Uterus (tissue), 4 donors: Measurements from ENCODE around the gene GIPC3. TPM values are rescaled to one million over a fixed set of nuclear protein-coding genes. Genes with fewer than 3 reads are reported as not detected.

ENCODE experiments used
- DNase-seq, 2 donors: peaks; one replicate each; pipeline ENCODE4 v3.0.0-alpha.2; 2019 to 2020
- H3K27ac ChIP-seq, 2 donors: fragments of 200-600 bp; sonication (generic); 1 replicate in 1 of 2; 2 replicates in 1 of 2; pipeline ENCODE4 v1.5.1; 2016 to 2018
- H3K27me3 ChIP-seq, 2 donors: fragments of 200-600 bp; sonication (generic); one replicate each; pipeline ENCODE4 v1.5.1; 2018 to 2019; ENCODE audit warnings: control low read depth in 1 of 2
- H3K36me3 ChIP-seq, 2 donors: fragments of 200-600 bp; sonication (generic); one replicate each; pipeline ENCODE4 v1.5.1; 2019; ENCODE audit warnings: control low read depth in 1 of 2
- H3K4me1 ChIP-seq, 2 donors: fragments of 200-600 bp; sonication (generic); one replicate each; pipeline ENCODE4 v1.5.1; 2018 to 2019; ENCODE audit warnings: control low read depth in 1 of 2
- H3K4me3 ChIP-seq, 2 donors: fragments of 200-600 bp; sonication (generic); 1 replicate in 1 of 2; 2 replicates in 1 of 2; pipeline ENCODE4 v1.5.1; 2018 to 2019; ENCODE audit warnings: mild to moderate bottlenecking in 1 of 2
- H3K9me3 ChIP-seq, 2 donors: fragments of 200-600 bp; sonication (generic); one replicate each; pipeline ENCODE4 v1.5.1; 2019; ENCODE audit warnings: control low read depth in 1 of 2
- POLR2A ChIP-seq, 2 donors: fragments of 450-650 bp; IDR thresholded peaks; one replicate each; pipeline ENCODE4 v1.6.1; 2016; ENCODE audit warnings: antibody characterized with exemption in 2 of 2, mild to moderate bottlenecking in 1 of 2, moderate library complexity in 1 of 2
- intact Hi-C: fragments of 100-400 bp; cut with DNase I; formaldehyde crosslinking; loops from one replicate; pipeline ENCODE4 v1.15.1; 2023; ENCODE audit warnings: low total_unique reads
- total RNA-seq, 4 donors: library from RNA; depleted of rRNA in 3 of 4; stranded (reverse); fragments of >200 nt in 3 of 4; gene quantifications; one replicate each; pipeline versions ENCODE4 v1.1.0 to v1.2.4, GENCODE V29; 2014 to 2023
- TF ChIP-seq, protein P1 (sequence below), 4 experiments: fragments of 200-600 bp in 2 of 4; fragments of 450-650 bp in 2 of 4; sonication (generic) in 2 of 4; IDR thresholded peaks; one replicate each; pipeline ENCODE4 v1.5.1; 2016 to 2019; ENCODE audit warnings: antibody characterized with exemption in 4 of 4, mild to moderate bottlenecking in 2 of 4, moderate library complexity in 1 of 4
- donor health status: DM: yes; HTN: yes; CAD: no.

Gene GIPC3
- total RNA-seq, 4 donors from 2014 or later: 0.07 to 4.0 TPM; not detected in 2

DNA sequence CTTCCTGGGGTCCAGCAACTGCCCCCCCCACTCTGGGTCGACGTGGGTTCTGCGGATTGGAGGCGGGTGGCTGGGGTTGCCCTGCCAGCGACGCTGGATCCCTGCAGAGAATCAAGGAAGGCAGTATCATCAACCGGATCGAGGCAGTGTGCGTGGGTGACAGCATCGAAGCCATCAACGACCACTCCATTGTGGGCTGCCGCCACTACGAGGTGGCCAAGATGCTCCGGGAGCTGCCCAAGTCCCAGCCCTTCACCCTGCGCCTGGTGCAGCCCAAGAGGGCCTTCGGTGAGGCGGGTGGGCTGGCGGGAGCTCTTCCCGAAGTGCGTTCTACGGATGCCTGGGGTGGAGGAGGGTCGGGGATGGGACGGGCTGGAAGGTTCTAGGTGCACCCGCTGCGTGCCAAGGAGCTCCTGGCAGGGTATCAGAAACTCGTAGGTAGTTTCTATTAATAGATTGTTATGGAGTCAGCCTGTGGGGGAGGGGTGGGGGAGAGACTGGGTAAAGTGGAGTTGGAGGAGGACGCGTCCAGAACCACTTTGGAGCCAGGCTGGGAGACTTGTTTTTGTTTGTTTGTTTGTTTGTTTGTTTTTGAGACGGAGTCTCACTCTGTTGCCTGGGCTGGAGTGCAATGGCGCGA lies 1.5 kb downstream of the GIPC3 start:
- Histone ChIP-seq H3K27me3 (peaks cover 0 to 3% of the 10 kb centered on the region in 2 donors), H3K36me3 (no peaks in the 10 kb centered on the region), H3K9me3 (no peaks in the 10 kb centered on the region), H3K4me1 (no peaks in the 10 kb centered on the region), H3K27ac (no peak overlapping the region), H3K4me3 (no peak overlapping the region)
- TF ChIP-seq, protein P1, sequence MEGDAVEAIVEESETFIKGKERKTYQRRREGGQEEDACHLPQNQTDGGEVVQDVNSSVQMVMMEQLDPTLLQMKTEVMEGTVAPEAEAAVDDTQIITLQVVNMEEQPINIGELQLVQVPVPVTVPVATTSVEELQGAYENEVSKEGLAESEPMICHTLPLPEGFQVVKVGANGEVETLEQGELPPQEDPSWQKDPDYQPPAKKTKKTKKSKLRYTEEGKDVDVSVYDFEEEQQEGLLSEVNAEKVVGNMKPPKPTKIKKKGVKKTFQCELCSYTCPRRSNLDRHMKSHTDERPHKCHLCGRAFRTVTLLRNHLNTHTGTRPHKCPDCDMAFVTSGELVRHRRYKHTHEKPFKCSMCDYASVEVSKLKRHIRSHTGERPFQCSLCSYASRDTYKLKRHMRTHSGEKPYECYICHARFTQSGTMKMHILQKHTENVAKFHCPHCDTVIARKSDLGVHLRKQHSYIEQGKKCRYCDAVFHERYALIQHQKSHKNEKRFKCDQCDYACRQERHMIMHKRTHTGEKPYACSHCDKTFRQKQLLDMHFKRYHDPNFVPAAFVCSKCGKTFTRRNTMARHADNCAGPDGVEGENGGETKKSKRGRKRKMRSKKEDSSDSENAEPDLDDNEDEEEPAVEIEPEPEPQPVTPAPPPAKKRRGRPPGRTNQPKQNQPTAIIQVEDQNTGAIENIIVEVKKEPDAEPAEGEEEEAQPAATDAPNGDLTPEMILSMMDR (IDR thresholded peaks at IDR 0.05): no peak
- no peak for DNase-seq
- intact Hi-C loops: no loop called here

DNA sequence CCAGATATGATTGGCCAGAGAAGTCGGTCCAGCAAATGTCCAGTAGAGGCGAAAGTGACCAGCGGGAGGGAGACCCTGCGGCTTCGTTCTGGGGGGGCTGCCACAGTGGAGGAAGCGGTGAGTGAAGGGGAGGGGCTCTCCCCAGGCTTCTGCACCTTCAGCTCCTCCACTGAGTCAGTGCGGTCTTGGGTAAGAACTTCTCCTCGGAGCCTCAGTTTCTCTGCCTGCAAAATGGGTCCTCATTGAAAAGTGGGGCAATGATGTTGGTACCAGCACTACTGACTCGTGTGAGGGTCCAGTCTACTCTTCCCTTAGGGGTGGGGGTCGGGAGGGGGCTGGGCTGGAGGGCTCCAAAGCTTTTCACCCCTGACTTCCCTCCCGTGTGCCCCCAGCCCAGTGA lies 4.2 kb downstream of the GIPC3 start:
- DNase-seq: no peak
- Histone ChIP-seq H3K4me1 (no peaks in the 10 kb centered on the region), H3K4me3 (no peak overlapping the region), H3K27me3 (peaks cover 0 to 3% of the 10 kb centered on the region in 2 donors), H3K36me3 (no peaks in the 10 kb centered on the region), H3K9me3 (no peaks in the 10 kb centered on the region), H3K27ac (no peak overlapping the region)
- intact Hi-C loops: no loop called here
- TF ChIP-seq, protein P1 (IDR thresholded peaks at IDR 0.05): no peak
- TF ChIP-seq POLR2A (IDR thresholded peaks at IDR 0.05): no peak

DNA sequence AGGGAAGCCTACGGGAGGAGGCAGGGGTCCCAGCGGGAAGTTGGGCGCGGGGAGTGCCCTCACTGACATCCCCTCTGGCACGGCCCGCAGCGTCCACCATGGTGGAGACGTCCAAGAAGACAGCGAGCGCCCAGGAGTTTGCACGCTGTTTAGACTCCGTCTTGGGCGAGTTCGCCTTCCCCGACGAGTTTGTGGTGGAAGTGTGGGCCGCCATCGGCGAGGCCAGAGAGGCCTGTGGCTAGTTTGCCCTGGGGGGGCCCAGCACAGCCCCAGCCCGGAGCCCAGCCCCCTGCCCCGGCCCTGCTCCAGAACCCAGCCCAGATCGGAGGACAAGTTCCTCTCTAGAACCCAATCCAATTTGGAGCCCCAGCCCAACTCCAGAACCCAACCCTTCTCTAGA lies 4.7 kb downstream of the GIPC3 start:
- Histone ChIP-seq H3K27me3 (peaks cover 0 to 3% of the 10 kb centered on the region in 2 donors), H3K4me1 (no peaks in the 10 kb centered on the region), H3K4me3 (no peak overlapping the region), H3K36me3 (no peaks in the 10 kb centered on the region), H3K27ac (no peak overlapping the region), H3K9me3 (no peaks in the 10 kb centered on the region)
- no peak for DNase-seq
- TF ChIP-seq POLR2A (IDR thresholded peaks at IDR 0.05): no peak
- TF ChIP-seq, protein P1 (IDR thresholded peaks at IDR 0.05): no peak
- intact Hi-C loops: no loop called here

DNA sequence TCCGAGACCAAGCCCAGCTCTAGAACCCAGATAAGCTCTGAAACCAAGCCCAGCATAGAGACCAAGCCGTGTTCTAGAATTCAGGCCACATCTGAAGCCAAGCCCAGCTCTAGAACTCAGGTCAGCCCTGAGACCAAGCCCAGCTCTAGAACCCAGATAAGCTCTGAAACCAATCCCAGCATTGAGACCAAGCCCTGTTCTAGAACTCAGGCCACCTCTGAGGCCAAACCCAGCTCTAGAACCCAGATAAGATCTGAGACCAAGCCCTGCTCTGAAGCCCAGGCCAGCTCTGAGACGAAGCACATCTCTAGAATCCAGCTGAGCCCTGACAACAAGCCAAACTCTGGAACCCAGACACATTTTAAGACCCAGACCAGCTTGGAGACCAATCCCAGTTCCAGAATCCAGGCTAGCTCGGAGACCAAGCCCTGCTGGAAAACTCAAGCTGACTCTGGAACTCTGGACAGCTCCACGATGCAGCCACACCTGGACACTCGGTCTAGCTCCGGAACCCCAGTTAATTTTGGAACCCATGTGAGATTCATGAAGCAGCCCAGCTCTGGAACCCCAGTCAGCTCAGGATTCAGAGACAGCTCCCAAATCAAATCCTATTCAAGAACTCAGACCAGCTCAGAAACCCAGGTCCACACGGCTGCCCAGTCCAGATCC lies 5.8 kb downstream of the GIPC3 start:
- no peak for TF ChIP-seq POLR2A (IDR thresholded peaks at IDR 0.05)
- TF ChIP-seq, protein P1 (IDR thresholded peaks at IDR 0.05): no peak
- Histone ChIP-seq H3K27me3 (no peaks in the 10 kb centered on the region), H3K4me1 (no peaks in the 10 kb centered on the region), H3K9me3 (no peaks in the 10 kb centered on the region), H3K4me3 (no peak overlapping the region), H3K27ac (no peak overlapping the region), H3K36me3 (no peaks in the 10 kb centered on the region)
- DNase-seq: no peak
- intact Hi-C loops: no loop called here

DNA sequence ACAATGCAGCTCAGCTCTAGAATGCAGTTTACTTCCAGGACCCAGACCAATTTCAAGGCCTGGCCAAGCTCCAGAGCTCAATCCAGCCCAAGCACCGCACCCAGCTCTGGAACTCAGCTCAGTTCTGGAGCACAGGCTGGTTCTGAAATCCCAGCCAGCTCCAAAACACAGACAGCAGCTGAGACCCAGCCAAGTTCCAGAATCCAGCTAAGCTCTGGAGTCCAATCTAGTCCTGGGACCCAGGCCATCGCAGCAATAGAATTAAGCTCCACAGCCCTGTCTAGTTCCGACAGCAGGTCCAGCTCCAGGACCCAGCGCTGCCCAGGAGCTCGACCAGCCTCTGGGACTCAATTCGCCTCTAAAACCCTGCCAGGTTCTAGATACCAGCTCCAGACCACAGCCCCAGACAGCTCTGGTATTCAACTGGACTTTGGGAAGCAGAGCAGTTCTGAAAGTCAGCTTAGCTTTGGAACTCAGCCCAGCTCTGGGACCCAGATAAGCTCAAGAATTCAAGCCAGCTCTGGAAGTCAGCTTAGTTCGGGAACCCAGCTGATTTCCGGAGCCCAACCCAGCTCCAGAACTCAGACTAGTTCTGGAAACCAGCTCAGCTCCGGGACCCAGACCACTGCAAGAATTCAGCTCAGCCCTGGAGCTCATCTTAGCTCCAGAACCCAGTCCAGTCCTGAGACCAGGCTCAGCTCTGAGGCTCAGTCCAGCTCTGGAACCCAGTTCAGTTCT lies 6.8 kb downstream of the GIPC3 start:
- Histone ChIP-seq H3K27me3 (no peaks in the 10 kb centered on the region), H3K4me3 (no peak overlapping the region), H3K36me3 (no peaks in the 10 kb centered on the region), H3K27ac (no peak overlapping the region), H3K4me1 (no peaks in the 10 kb centered on the region), H3K9me3 (no peaks in the 10 kb centered on the region)
- no peak for TF ChIP-seq POLR2A (IDR thresholded peaks at IDR 0.05)
- TF ChIP-seq, protein P1 (IDR thresholded peaks at IDR 0.05): no peak
- intact Hi-C loops: no loop called here
- no peak for DNase-seq
